K562 (cell line): ENCODE measurements around the gene ACTR8. TPM values are rescaled to one million over a fixed set of nuclear protein-coding genes. Genes with fewer than 3 reads are reported as not detected.

Experiments used
- polyA plus RNA-seq, 8 experiments: library from polyadenylated mRNA; depleted of rRNA in 4 of 8; stranded (reverse) in 5 of 8; unstranded in 3 of 8; fragments of >200 nt; fragmentation: Nextera tagmentation in 2 of 8; fragmentation: Illumina TruSeq in 1 of 8; extraction: Ambion mirVana in 2 of 8; extraction: Trizol in 1 of 8; gene quantifications; 2 replicates each; pipeline versions ENCODE4 v1.2.1 to v1.2.3, GENCODE V29; 2011 to 2014; ENCODE audit warnings: inconsistent platforms in 1 of 8, missing spikeins in 1 of 8
- total RNA-seq, 7 experiments: library from RNA; depleted of rRNA in 6 of 7; stranded (reverse); fragments of >200 nt in 6 of 7; fragmentation: Illumina TruSeq in 2 of 7; extraction: Trizol in 2 of 7; gene quantifications; 2 replicates each; pipeline versions ENCODE4 v1.2.1 to v1.2.3, GENCODE V29; 2011 to 2021; ENCODE audit warnings: low replicate concordance in 1 of 7

The ACTR8 gene
- total and polyA plus RNA-seq, 9 of the 15 experiments (the other 6 are each of a cell fraction or from before 2014, with no cell fraction given) = 4.8 to 24.2 (median 17.5) TPM

Other genes with a start within 250 kb of the ACTR8 start
- 0.57 and 1.9 TPM in 2 replicates for gene CHDH, start 35.7 kb downstream of the ACTR8 start, total RNA-seq (2014; rRNA removed)
- 0.29 and 0.33 TPM in 2 replicates for gene CHDH, start 35.7 kb downstream of the ACTR8 start, total RNA-seq (2014; rRNA removed; fragmentation: Illumina TruSeq; extraction: Trizol)
- gene CHDH, start 35.7 kb downstream of the ACTR8 start, total RNA-seq (2015; rRNA removed; fragmentation: Illumina TruSeq; extraction: Trizol) = 0.36 and 0.38 TPM in 2 replicates
- gene CHDH, start 35.7 kb downstream of the ACTR8 start, total RNA-seq (2021) = 0.89 and 1.4 TPM in 2 replicates
- 0.53 and 1.4 TPM in 2 replicates for gene CHDH, start 35.7 kb downstream of the ACTR8 start, polyA plus RNA-seq (2011; rRNA removed)
- 0.46 and 0.58 TPM in 2 replicates for gene CHDH, start 35.7 kb downstream of the ACTR8 start, polyA plus RNA-seq (2014; fragmentation: Illumina TruSeq; extraction: Trizol)
- under 1 TPM; 0.06 to 0.14 TPM for gene CHDH, start 35.7 kb downstream of the ACTR8 start, polyA plus RNA-seq (2014; fragmentation: Nextera tagmentation; extraction: Ambion mirVana)
- 0.65 and 0.90 TPM in 2 replicates for gene CHDH, start 35.7 kb downstream of the ACTR8 start, polyA plus RNA-seq (2014; rRNA removed)
- 1.1 and 1.9 TPM in 2 replicates for gene IL17RB, start 35.6 kb downstream of the ACTR8 start, total RNA-seq (2014; rRNA removed)
- gene IL17RB, start 35.6 kb downstream of the ACTR8 start, total RNA-seq (2014; rRNA removed; fragmentation: Illumina TruSeq; extraction: Trizol) = 1.5 and 1.7 TPM in 2 replicates
- 1.1 and 1.3 TPM in 2 replicates for gene IL17RB, start 35.6 kb downstream of the ACTR8 start, total RNA-seq (2015; rRNA removed; fragmentation: Illumina TruSeq; extraction: Trizol)
- gene IL17RB, start 35.6 kb downstream of the ACTR8 start, total RNA-seq (2021) = 1.2 and 1.5 TPM in 2 replicates
- 4.1 and 7.6 TPM in 2 replicates for gene IL17RB, start 35.6 kb downstream of the ACTR8 start, polyA plus RNA-seq (2011; rRNA removed)
- gene IL17RB, start 35.6 kb downstream of the ACTR8 start, polyA plus RNA-seq (2014; fragmentation: Illumina TruSeq; extraction: Trizol) = 1.8 and 2.2 TPM in 2 replicates
- 1 to 10 TPM; 1.1 to 1.8 TPM for gene IL17RB, start 35.6 kb downstream of the ACTR8 start, polyA plus RNA-seq (2014; fragmentation: Nextera tagmentation; extraction: Ambion mirVana)
- 2.7 and 2.8 TPM in 2 replicates for gene IL17RB, start 35.6 kb downstream of the ACTR8 start, polyA plus RNA-seq (2014; rRNA removed)
- gene SELENOK, start 9.7 kb upstream of the ACTR8 start, total RNA-seq (2014; rRNA removed) = 28.7 and 29.7 TPM in 2 replicates
- gene SELENOK, start 9.7 kb upstream of the ACTR8 start, total RNA-seq (2014; rRNA removed; fragmentation: Illumina TruSeq; extraction: Trizol) = 34.8 and 43.9 TPM in 2 replicates
- gene SELENOK, start 9.7 kb upstream of the ACTR8 start, total RNA-seq (2015; rRNA removed; fragmentation: Illumina TruSeq; extraction: Trizol) = 12.6 and 18.3 TPM in 2 replicates
- gene SELENOK, start 9.7 kb upstream of the ACTR8 start, total RNA-seq (2021) = 23.5 and 27.9 TPM in 2 replicates
- 83.9 and 102 TPM in 2 replicates for gene SELENOK, start 9.7 kb upstream of the ACTR8 start, polyA plus RNA-seq (2011; rRNA removed)
- gene SELENOK, start 9.7 kb upstream of the ACTR8 start, polyA plus RNA-seq (2014; fragmentation: Illumina TruSeq; extraction: Trizol) = 23.9 and 28.2 TPM in 2 replicates
- 100 to 1,000 TPM; 150 to 164 TPM for gene SELENOK, start 9.7 kb upstream of the ACTR8 start, polyA plus RNA-seq (2014; fragmentation: Nextera tagmentation; extraction: Ambion mirVana)
- gene SELENOK, start 9.7 kb upstream of the ACTR8 start, polyA plus RNA-seq (2014; rRNA removed) = 39.3 and 46.7 TPM in 2 replicates
- gene CACNA2D3, start 240.4 kb upstream of the ACTR8 start, total RNA-seq (2014; rRNA removed) = not detected in 2 replicates
- gene CACNA2D3, start 240.4 kb upstream of the ACTR8 start, total RNA-seq (2014; rRNA removed; fragmentation: Illumina TruSeq; extraction: Trizol) = not detected in 2 replicates
- not detected in 2 replicates for gene CACNA2D3, start 240.4 kb upstream of the ACTR8 start, total RNA-seq (2015; rRNA removed; fragmentation: Illumina TruSeq; extraction: Trizol)
- not detected in 2 replicates for gene CACNA2D3, start 240.4 kb upstream of the ACTR8 start, total RNA-seq (2021)
- gene CACNA2D3, start 240.4 kb upstream of the ACTR8 start, polyA plus RNA-seq (2011; rRNA removed) = not detected in 2 replicates
- gene CACNA2D3, start 240.4 kb upstream of the ACTR8 start, polyA plus RNA-seq (2014; fragmentation: Illumina TruSeq; extraction: Trizol) = not detected in 2 replicates
- under 1 TPM in 1 of 2 experiments, not detected in 1; 0.01 TPM for gene CACNA2D3, start 240.4 kb upstream of the ACTR8 start, polyA plus RNA-seq (2014; fragmentation: Nextera tagmentation; extraction: Ambion mirVana)
- not detected in 2 replicates for gene CACNA2D3, start 240.4 kb upstream of the ACTR8 start, polyA plus RNA-seq (2014; rRNA removed)